HepG2 (cell line): Measurements from ENCODE around the gene C1GALT1. TPM values are rescaled to one million over a fixed set of nuclear protein-coding genes. Genes with fewer than 3 reads are reported as not detected.

Experiments used
- CBFB ChIP-seq: sonication (generic); formaldehyde crosslinking; IDR thresholded peaks from 2 replicates; pipeline ENCODE4 v1.4.0; 2020; ENCODE audit warnings: missing genetic modification reagents
- ELF1 ChIP-seq: sonication (generic); formaldehyde crosslinking; IDR thresholded peaks from 2 replicates; pipeline ENCODE4 v1.4.0; 2020; ENCODE audit warnings: missing genetic modification reagents
- HDAC6 ChIP-seq: fragments of 200-600 bp; sonication (generic); IDR thresholded peaks from 2 replicates; pipeline ENCODE4 v1.7.0; 2017; ENCODE audit warnings: mild to moderate bottlenecking, antibody characterized with exemption, low read length, low read depth
- MAFK ChIP-seq, 2 experiments: IDR thresholded peaks in 1 of 2; conservative IDR thresholded peaks in 1 of 2; 2 replicates each; pipeline ENCODE4 v1.6.1; 2011; ENCODE audit warnings: improper control_type of control experiment in 2 of 2, low read length in 2 of 2
- MIER3 ChIP-seq: IDR thresholded peaks from 2 replicates; pipeline ENCODE4 v1.6.1; 2016; ENCODE audit warnings: missing compliant biosample characterization, borderline replicate concordance
- MXI1 ChIP-seq: IDR thresholded peaks from 3 replicates; pipeline ENCODE4 v1.6.1; 2012; ENCODE audit warnings: low read depth, low read length, inconsistent platforms, borderline replicate concordance
- PITX1 ChIP-seq: sonication (generic); formaldehyde crosslinking; IDR thresholded peaks from 2 replicates; pipeline ENCODE4 v1.5.1; 2020; ENCODE audit warnings: mild to moderate bottlenecking, missing genetic modification reagents
- POLR2A ChIP-seq, 2 experiments: IDR thresholded peaks; 2 replicates each; pipeline ENCODE4 v1.6.1; 2011; ENCODE audit warnings: low read depth in 2 of 2, low read length in 2 of 2, mild to moderate bottlenecking in 1 of 2, moderate library complexity in 1 of 2; ENCODE audit not compliant: insufficient read depth in 1 of 2
- SOX6 ChIP-seq, 2 experiments: fragments of 450-650 bp in 1 of 2; sonication (generic) in 1 of 2; formaldehyde crosslinking in 1 of 2; IDR thresholded peaks; 2 replicates each; pipeline versions ENCODE4 v1.4.0 to v1.6.1; 2017 to 2020; ENCODE audit warnings: antibody characterized with exemption in 1 of 2, mild to moderate bottlenecking in 1 of 2, missing genetic modification reagents in 1 of 2
- SRSF4 ChIP-seq: fragments of 200-400 bp; formaldehyde crosslinking; IDR thresholded peaks from one replicate; pipeline ENCODE4 v1.6.1; 2018; ENCODE audit warnings: mild to moderate bottlenecking, low read depth, low read length, moderate library complexity; ENCODE audit not compliant: poor library complexity, severe bottlenecking
- SSRP1 ChIP-seq: IDR thresholded peaks from 2 replicates; pipeline ENCODE4 v1.6.1; 2016; ENCODE audit warnings: control low read depth
- ZNF552 ChIP-seq: sonication (generic); formaldehyde crosslinking; IDR thresholded peaks from 2 replicates; pipeline ENCODE4 v1.9.0; 2022; ENCODE audit warnings: missing genetic modification reagents, mild to moderate bottlenecking, borderline replicate concordance
- ZNF562 ChIP-seq: sonication (generic); formaldehyde crosslinking; IDR thresholded peaks from 2 replicates; pipeline ENCODE4 v1.8.0; 2022; ENCODE audit warnings: missing genetic modification reagents, borderline replicate concordance
- ZNF589 ChIP-seq: sonication (generic); formaldehyde crosslinking; conservative IDR thresholded peaks from 2 replicates; pipeline ENCODE4 v1.8.0; 2022; ENCODE audit warnings: mild to moderate bottlenecking, moderate library complexity, missing genetic modification reagents
- polyA plus RNA-seq, 8 experiments: library from polyadenylated mRNA; depleted of rRNA in 3 of 8; stranded (reverse) in 7 of 8; unstranded in 1 of 8; fragments of >200 nt; fragmentation: Illumina TruSeq in 4 of 8; extraction: Trizol in 4 of 8; gene quantifications; 2 replicates each; pipeline versions ENCODE4 v1.2.1 to v1.2.3, GENCODE V29; 2011 to 2016; ENCODE audit warnings: low read depth in 4 of 8, missing spikeins in 1 of 8, mixed read lengths in 1 of 8; ENCODE audit not compliant: insufficient read depth in 1 of 8
- total RNA-seq, 5 experiments: library from RNA; depleted of rRNA; stranded (reverse); fragments of >200 nt; fragmentation: Illumina TruSeq; extraction: Trizol; gene quantifications; 2 replicates each; pipeline ENCODE4 v1.2.3, GENCODE V29; 2016; ENCODE audit warnings: low read depth in 1 of 5
- TF ChIP-seq, protein P1 (sequence below), 2 experiments: sonication (generic) in 1 of 2; formaldehyde crosslinking in 1 of 2; IDR thresholded peaks; 2 replicates each; pipeline versions ENCODE4 v1.4.0 to v1.6.1; 2018 to 2020; ENCODE audit warnings: missing genetic modification reagents in 2 of 2, borderline replicate concordance in 1 of 2, low read depth in 1 of 2, mild to moderate bottlenecking in 1 of 2, missing biosample characterization in 1 of 2
- TF ChIP-seq, protein P2 (sequence below): sonication (generic); formaldehyde crosslinking; IDR thresholded peaks from 2 replicates; pipeline ENCODE4 v1.5.0; 2020; ENCODE audit warnings: missing genetic modification reagents
- TF ChIP-seq, protein P3 (sequence below): sonication (generic); formaldehyde crosslinking; IDR thresholded peaks from 2 replicates; pipeline ENCODE4 v1.4.0; 2020; ENCODE audit warnings: missing genetic modification reagents
- TF ChIP-seq, protein P4 (sequence below), 2 experiments: sonication (generic) in 1 of 2; formaldehyde crosslinking in 1 of 2; IDR thresholded peaks; 2 replicates each; pipeline versions ENCODE4 v1.6.1 to v1.9.0; 2014 to 2022; ENCODE audit warnings: antibody characterized with exemption in 1 of 2, borderline replicate concordance in 1 of 2, inconsistent platforms in 1 of 2, low read depth in 1 of 2, missing genetic modification reagents in 1 of 2

The C1GALT1 gene
- total and polyA plus RNA-seq, 2 of the 13 experiments (the other 11 are each of a cell fraction or from before 2014, with no cell fraction given), result 57.1 to 65.9 TPM

GRCh38 chr7:7177044-7177517 lies 5.3 kb upstream of the C1GALT1 start (continued):
- TF ChIP-seq, protein P1, sequence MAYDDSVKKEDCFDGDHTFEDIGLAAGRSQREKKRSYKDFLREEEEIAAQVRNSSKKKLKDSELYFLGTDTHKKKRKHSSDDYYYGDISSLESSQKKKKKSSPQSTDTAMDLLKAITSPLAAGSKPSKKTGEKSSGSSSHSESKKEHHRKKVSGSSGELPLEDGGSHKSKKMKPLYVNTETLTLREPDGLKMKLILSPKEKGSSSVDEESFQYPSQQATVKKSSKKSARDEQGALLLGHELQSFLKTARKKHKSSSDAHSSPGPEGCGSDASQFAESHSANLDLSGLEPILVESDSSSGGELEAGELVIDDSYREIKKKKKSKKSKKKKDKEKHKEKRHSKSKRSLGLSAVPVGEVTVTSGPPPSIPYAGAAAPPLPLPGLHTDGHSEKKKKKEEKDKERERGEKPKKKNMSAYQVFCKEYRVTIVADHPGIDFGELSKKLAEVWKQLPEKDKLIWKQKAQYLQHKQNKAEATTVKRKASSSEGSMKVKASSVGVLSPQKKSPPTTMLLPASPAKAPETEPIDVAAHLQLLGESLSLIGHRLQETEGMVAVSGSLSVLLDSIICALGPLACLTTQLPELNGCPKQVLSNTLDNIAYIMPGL (CRISPR knock-in tag; IDR thresholded peaks at IDR 0.05; ENCODE audit: borderline replicate concordance in 1 of 2, low read depth in 1 of 2), result no peak
- TF ChIP-seq MXI1 (peak; percentile 27; the same call in 1 of the 3 replicates), CBFB (CRISPR knock-in tag) (0 out of 2 replicates have a peak, but pooled peaks have one; percentile 34), ZNF552 (CRISPR knock-in tag) (no peak), SSRP1 (CRISPR knock-in tag) (peak; percentile 74; the same call in 1 of the 2 replicates), SOX6 (IDR thresholded peaks at IDR 0.05) (no peak), SOX6 (CRISPR knock-in tag; IDR thresholded peaks at IDR 0.05) (peak; percentile 98), MAFK (conservative IDR thresholded peaks at IDR 0.05 in 1 of 2, IDR thresholded peaks at IDR 0.05 in 1 of 2; ENCODE audit: low read length in 2 of 2) (peak in 1 of 2 experiments; percentile 8; a peak in 1 of 4 replicates), ELF1 (no peak), MIER3 (peak; percentile 88; the same call in 1 of the 2 replicates), POLR2A (IDR thresholded peaks at IDR 0.05; ENCODE audit: insufficient read depth in 1 of 2, low read depth in 2 of 2, low read length in 2 of 2) (peak; percentile 64 to 78), SRSF4 (no peak), PITX1 (CRISPR knock-in tag) (0 out of 2 replicates have a peak, but pooled peaks have one; percentile 50), ZNF562 (CRISPR knock-in tag) (no peak), HDAC6 (no peak), ZNF589 (no peak)
- TF ChIP-seq, protein P2, sequence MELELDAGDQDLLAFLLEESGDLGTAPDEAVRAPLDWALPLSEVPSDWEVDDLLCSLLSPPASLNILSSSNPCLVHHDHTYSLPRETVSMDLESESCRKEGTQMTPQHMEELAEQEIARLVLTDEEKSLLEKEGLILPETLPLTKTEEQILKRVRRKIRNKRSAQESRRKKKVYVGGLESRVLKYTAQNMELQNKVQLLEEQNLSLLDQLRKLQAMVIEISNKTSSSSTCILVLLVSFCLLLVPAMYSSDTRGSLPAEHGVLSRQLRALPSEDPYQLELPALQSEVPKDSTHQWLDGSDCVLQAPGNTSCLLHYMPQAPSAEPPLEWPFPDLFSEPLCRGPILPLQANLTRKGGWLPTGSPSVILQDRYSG (CRISPR knock-in tag), result no peak
- TF ChIP-seq, protein P3, sequence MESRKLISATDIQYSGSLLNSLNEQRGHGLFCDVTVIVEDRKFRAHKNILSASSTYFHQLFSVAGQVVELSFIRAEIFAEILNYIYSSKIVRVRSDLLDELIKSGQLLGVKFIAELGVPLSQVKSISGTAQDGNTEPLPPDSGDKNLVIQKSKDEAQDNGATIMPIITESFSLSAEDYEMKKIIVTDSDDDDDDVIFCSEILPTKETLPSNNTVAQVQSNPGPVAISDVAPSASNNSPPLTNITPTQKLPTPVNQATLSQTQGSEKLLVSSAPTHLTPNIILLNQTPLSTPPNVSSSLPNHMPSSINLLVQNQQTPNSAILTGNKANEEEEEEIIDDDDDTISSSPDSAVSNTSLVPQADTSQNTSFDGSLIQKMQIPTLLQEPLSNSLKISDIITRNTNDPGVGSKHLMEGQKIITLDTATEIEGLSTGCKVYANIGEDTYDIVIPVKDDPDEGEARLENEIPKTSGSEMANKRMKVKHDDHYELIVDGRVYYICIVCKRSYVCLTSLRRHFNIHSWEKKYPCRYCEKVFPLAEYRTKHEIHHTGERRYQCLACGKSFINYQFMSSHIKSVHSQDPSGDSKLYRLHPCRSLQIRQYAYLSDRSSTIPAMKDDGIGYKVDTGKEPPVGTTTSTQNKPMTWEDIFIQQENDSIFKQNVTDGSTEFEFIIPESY (CRISPR knock-in tag), result no peak
- TF ChIP-seq, protein P4, sequence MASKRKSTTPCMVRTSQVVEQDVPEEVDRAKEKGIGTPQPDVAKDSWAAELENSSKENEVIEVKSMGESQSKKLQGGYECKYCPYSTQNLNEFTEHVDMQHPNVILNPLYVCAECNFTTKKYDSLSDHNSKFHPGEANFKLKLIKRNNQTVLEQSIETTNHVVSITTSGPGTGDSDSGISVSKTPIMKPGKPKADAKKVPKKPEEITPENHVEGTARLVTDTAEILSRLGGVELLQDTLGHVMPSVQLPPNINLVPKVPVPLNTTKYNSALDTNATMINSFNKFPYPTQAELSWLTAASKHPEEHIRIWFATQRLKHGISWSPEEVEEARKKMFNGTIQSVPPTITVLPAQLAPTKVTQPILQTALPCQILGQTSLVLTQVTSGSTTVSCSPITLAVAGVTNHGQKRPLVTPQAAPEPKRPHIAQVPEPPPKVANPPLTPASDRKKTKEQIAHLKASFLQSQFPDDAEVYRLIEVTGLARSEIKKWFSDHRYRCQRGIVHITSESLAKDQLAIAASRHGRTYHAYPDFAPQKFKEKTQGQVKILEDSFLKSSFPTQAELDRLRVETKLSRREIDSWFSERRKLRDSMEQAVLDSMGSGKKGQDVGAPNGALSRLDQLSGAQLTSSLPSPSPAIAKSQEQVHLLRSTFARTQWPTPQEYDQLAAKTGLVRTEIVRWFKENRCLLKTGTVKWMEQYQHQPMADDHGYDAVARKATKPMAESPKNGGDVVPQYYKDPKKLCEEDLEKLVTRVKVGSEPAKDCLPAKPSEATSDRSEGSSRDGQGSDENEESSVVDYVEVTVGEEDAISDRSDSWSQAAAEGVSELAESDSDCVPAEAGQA (IDR thresholded peaks at IDR 0.05; ENCODE audit: low read depth), result 0 out of 2 replicates have a peak, but pooled peaks have one; percentile 26
- TF ChIP-seq, protein P4 (CRISPR knock-in tag; IDR thresholded peaks at IDR 0.05; ENCODE audit: borderline replicate concordance), result no peak
